Anterior cingulate cortex (tissue), 58 donors: ENCODE data around the gene GPC6.
"Not testable (repeated sequence)": the region's sequence is repeated elsewhere in the genome, so short reads cannot be mapped to it uniquely, and the experiment has no call there.

Experiments used
- DNase-seq, 58 donors: peaks; one replicate each; lab custom pipeline; 2025; lab: John Stamatoyannopoulos, UW

Gene GPC6

DNA sequence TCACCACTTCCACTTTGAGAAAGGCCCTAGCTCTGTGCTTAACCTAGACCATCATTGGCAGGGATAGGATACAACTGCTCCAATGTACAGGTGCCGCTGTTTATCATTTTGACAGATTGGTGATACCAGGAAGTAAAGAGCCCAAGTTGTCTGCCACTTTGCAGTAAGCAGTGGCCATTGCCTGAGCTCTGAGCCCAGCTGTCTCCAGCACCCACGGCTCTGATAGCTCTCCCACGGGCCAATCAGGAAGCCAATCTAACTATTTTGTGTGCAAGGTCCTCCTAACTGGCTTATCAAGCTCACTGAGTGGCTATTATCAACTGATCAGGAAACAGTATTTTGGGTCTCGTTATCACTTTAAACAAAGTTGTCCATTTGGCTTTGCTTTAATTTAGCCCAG is 1071.7 kb downstream of the GPC6 start:
- no peak for DNase-seq

DNA sequence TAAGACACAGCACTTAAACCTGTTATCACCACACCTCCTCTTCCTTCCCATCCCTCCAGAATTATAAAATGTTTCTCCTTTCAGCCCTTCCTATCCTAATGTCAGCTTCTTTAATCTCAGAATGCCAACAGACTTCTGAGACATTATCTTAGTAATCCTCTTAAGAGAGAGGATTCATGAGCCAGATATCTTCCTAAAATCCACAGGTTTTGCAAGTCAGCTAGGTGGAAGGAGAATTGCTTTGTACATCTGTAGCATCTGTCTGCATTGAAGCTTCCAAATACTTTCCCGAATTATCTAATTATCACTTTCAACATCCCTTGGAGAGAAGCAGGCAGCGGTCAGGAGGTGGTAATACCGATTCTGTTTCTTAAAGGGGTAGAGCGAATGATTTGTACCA is 1073.8 kb downstream of the GPC6 start:
- DNase-seq: no peak

DNA sequence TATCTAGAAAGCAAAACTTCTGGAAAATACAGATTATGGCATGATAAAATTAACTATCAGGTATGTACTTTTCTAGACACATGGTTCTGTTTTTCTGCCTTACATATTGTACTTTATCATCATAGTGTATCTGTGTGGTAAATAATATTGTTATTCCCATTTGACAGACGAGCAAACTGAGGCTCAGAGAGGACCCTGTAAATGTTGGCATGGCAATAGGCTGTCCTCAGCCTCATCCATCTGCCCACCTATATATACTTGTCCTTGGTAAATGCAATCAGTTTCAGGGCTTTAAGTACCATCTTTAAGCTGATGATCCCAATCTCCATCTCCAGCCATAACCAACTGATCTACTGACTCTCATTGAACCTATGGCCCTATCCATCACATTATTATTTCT is 1074.9 kb downstream of the GPC6 start:
- no peak for DNase-seq

DNA sequence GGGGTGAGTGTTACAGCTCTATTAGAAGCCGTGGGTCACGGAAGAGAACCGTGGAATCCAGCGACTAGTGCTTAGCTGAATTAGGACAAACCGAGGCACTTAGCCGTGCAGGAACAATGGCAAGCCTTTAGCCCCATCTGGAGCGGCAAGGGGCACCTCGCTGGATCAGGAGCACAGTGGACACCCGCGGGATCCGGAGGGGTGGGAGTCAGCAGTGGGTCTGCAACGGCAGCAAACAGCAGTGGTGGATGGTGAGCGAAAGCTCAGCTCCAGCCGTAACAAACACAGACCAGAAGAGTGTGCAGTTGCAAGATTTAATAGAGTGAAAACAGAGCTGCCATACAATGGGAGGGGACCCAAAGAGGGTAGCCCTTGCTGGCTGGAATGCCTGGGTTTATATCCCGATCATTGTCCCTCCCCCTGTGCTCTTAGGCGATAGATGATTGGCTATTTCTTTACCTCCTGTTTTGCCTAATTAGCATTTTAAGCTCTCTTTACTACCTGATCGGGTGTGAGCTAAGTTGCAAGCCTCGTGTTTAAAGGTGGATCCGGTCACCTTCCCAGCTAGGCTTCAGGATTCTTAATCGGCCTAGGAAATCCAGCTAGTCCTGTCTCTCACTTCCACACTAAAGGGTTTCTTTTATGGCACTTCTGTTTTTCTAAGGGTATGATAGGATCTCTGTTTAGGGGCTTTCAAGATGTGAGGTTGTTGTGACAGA is 1076.4 kb downstream of the GPC6 start:
- DNase-seq: not testable (repeated sequence)

DNA sequence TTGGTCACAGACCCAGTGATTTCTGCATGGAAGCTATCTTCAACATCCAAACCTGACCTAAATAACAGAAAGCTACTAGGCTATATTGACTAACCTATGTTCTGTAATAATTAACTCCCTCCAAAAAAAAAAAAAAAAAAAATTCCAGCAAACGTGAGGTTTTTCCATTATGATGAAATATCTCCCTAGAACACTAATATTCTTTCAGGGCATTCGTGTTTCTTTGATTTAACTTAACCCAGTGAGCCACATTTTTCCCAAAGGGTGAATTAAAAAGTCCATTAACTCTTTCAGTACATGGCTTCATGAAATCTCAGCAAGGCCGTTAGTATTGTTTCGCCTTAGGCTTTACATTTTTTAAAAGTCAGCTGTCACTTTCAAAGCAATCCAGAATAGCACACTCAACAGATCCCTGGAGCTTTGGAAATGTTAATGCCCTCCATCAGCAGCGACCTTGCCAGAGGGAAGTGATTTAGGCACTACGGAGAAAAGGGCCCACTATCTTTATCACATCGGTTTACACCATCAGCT is 1077.1 kb downstream of the GPC6 start:
- no peak for DNase-seq

DNA sequence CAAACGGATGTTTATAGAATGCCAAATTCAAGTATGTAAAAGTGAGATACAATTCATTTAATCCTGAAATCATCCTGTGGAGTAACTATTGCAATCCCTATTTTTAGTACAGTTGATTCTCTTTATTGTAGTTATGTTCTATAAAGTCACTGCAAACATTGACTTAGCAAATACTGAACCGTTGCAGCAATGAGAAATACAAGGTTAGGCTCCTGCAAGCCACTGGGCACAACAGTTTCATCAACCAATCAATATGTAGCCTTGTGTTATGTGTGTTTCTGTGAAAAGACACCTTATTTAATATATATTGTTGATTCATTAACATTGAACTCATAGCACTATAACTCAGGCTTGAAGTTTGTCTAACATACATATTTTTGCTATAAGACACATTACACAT is 1078.4 kb downstream of the GPC6 start:
- DNase-seq: no peak

DNA sequence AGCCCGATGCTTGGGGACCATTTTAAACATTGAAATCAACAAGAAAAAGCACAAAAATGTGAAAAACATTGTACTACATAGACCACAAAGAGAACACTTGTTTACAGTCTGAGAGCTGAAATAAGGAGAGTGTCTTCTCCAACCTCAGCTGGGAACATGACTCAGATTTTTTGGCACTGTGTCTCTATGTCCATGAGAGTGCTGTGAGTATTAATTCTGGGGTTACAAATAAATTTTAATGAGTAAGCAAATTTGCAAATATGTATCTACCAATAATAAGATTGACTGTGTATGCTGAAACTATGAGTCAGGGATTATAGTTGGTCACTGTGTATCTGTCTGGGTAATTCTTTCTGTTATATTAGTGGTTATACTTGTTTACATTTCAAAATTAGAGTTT is 1078.9 kb downstream of the GPC6 start:
- DNase-seq: no peak

DNA sequence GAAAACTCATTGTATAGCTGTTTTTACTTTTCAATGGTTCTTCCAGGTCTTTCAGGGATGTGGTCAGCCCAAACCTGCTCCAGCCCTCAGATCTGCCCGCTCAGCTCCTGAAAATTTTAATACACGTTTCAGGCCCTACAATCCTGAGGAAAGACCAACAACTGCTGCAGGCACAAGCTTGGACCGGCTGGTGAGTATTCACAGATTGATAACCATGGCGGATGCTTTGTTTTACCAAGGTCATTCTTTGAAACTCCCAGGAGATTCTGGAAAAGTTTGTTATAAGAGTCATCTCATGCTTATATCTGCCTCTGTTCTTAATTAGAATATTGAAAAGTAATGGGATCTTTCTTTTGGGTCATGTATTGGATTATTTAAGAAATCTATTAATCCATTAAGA is 1079.3 kb downstream of the GPC6 start:
- DNase-seq: no peak

DNA sequence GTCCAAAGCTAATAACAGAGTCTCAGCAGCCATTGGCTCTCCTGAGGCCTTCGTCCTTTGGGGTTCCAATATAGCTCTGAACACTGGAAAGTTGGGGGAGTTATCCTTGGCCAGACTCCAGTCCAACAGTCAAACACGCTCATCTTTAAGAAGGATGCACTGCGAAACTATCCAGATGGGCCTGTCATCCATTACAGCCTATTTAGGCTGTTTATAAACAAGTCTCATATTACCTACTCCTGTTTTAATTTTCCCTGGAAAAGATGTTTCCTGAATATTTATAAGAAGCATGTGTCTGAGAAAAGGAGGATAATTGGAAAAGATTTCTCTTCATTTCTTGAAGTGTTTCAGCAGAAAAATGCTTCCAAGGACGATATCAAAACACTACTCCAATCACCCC is 1082.2 kb downstream of the GPC6 start:
- no peak for DNase-seq

DNA sequence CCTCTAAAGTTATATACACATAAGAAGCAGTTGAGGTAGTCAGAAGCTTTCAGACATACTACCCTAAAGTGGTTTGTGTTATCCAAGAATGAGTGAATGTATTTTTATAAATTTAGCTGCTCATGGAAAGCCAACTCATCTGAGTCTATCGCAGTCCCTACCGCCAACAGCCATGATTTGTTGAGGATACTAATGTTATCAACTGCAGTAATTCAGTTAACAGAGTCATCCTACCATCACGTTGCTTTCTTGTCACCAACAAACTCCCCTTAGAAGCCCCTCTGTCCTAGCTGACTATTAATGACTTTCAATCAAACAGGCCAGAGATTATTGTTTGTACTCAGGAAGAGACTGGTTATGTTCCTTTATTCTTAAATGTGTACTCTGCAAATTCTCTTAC is 1083.0 kb downstream of the GPC6 start:
- DNase-seq: no peak

DNA sequence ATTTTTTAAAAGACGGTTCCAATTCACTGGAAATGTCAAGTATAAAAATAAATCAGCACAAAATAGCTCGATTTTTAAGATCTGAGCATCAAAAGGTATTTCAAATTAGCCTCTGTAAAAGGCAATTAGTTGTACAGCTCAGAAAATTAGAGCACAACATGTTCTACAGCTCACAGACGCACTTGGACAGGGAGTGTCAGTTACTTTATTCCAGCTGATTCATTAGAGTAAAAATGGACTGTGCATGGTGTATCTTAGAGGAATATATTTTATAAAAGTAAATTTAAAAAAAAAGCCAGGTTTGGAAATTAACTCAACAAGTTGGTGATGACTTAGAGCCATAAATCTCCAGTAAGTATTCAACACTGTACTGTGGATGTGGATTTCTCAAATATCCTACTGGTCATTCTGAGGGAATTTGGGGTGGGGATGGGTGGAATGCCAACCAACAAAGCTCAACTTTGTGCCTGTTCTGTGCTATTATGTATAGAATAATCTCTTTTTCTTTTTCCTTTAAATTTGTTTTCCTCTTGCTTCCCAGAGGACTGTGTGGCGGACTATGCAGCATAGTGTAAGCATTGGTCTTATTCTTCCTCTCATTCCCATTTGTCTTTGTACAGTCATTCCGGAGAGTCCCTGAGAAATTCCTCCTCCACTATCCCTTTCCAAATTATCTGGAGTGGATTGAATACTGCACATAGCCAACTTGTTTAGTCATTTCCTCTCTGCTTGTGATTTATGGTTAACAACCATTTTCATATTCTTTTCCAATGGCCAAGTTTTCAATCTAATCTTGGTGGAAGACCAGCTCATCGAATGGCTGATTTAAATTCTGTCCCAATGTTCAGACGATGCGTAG is 1083.6 kb downstream of the GPC6 start:
- DNase-seq: no peak

DNA sequence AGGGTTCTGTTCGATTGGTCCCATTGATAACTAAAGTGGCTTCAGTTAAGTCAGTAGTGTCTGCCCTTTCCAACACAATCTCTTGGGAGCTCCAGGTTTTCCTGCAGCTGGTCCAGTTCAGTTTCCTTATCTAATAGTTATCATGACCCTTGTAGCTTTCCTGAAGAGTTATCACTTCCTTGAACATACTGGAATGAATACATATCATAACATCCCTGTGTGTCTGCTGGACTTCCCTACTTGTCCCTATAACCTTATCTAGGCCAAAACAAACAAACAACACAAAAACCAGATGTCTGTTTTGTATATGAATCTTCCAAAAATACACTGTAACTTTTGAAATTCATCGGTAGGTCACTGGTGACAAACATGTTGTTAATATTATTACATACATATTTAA is 1085.3 kb downstream of the GPC6 start:
- no peak for DNase-seq

DNA sequence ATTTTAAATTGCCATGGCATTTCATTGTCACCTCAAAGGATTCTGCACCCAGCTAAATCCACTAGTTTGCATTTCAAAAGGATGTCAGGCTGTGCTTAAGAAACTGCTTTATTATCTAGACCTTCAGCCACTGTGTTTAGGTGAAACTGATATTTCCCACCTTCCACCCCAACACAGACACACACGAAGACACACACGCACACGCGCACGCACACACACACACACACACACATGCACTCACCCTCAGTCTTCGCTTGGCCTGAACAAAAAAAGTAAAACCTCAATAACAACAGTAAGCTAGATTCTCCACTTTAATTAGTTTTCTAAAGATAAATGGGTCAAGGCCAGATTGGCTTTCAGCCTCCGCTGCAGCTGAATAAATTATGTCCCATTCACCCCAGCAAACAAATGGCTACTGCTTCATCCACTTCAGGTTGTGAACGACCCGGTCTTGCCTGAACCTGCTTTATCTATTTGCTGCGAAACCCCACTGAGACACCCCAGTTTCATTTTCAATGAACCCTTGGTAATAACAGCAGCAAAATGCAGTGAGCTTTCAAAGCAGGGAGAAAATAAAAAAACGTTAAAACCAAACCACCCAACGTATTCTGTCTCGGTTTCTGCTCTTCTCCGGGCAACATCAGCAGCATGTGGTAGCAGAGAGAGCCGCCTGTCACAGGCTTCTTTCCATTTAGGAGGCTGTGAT is 1086.1 kb downstream of the GPC6 start:
- DNase-seq: peak in 2 of 58 donors; percentile 14 to 21

DNA sequence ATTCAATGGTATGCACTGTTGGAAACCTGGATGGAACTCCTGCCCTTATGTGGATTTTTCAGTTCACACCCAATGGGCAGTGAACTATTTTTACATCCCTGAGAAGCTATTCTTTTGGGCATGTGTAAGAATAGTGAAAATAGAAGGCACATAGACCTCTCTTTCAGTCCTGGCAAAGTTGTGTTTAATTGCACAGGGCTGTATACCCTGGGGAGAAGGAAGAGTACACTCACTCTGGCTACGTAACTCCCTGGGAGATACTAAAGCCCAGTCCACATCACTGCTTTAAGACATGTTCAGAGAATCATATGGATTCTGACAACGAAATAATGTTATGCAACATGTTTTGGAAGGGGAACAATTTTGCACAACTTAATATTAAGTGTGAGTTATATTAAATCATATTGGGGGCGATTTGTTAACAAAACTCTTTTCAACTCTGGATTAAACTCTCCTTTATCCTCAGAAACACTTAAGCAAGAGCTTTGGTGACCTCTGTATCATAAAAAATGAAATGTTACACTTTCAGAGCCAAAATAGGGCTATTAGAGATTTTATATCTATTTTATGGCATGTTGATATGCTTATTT is 1086.8 kb downstream of the GPC6 start:
- no peak for DNase-seq

DNA sequence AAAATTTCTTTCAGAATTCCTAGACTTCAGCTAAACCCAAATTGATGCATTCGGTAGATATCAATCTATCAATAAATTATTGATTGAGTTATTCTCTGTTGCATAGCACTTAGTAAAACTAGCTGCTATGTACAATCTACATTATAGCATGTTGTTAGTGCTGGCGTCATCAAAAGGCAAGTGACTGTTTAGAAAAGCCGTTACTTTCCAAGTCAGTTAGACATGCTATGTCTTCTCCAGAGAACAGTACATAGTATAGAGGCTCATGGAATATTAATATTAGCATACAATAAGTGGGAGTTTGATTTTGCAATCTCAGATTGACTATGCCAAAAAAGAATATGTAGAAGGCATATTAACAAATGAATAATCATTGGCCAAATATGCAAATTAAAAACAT is 1087.3 kb downstream of the GPC6 start:
- DNase-seq: no peak

DNA sequence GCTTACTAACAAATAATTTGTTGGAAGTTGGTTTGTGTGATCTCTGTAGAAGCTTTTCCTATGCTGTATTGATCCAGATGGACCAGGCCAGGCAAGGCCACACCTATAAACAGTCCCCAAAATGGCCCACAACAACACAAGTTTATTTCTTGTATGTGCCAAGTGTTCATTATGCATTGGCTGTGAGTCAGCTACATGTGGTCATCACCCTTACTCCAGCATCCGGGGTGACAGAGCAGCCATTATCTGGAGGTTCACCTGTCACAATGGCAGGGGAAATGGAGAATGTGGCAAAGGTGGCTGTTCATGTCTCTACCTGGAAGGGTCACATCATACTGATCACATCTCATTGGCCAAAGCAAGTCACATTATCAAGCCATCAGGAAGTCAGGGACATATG is 1088.6 kb downstream of the GPC6 start:
- no peak for DNase-seq

DNA sequence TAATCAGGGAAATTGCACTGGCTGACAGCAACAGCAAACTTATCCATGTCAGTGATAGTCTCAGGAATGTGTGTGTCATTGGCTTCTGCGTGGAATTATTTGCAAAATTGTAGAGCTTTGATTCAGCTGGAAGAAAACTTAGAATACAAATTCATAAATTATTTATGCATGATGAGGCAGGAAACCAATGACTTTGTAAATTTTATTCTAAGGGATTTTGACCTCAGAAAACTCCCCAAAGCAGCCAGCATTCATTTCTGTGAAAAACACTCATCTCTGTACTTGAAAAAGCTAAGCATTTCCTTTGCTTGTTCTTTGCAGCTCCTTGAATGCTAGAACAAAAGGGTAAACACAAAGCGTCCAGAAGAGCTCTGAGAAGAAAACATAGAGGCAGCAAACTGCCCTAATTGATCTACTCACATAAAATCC is 1090.5 kb downstream of the GPC6 start:
- no peak for DNase-seq

DNA sequence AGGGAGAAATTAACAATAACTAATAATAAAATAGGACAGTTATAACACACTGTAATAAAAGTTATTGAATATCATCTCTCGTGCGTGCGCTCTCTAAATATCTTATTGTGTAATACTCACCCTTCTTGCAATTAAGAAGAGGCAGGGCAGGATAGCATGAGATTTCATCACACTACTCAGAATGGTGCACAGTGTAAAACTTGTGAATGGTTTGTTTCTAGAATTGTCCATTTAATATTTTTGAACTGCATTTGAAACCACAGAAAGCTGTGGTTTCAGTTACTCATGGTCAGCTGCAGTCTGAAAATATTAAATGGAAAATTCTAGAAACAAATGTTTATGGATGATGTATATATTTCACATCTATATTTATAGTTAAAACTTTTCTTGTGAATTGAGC is 1091.8 kb downstream of the GPC6 start:
- DNase-seq: no peak

DNA sequence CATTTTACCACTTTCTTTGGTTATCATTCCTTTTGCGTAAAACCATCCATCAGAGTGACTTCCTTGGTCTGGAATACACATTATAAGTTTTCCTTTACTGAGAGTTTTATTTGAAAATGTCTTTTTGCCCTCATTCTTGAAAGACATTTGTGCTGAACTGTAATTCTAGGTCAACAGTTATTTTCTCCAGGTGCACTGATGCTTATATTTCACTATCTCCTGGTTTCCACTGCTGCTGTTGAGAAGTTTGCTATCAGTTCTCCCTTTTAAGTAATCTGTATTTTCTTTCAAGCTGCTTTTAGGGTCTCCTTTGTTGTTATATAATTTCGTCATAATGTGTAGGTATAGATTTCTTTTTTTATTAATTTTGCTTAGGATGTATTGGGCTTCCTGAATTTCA is 1092.9 kb downstream of the GPC6 start:
- DNase-seq: no peak

DNA sequence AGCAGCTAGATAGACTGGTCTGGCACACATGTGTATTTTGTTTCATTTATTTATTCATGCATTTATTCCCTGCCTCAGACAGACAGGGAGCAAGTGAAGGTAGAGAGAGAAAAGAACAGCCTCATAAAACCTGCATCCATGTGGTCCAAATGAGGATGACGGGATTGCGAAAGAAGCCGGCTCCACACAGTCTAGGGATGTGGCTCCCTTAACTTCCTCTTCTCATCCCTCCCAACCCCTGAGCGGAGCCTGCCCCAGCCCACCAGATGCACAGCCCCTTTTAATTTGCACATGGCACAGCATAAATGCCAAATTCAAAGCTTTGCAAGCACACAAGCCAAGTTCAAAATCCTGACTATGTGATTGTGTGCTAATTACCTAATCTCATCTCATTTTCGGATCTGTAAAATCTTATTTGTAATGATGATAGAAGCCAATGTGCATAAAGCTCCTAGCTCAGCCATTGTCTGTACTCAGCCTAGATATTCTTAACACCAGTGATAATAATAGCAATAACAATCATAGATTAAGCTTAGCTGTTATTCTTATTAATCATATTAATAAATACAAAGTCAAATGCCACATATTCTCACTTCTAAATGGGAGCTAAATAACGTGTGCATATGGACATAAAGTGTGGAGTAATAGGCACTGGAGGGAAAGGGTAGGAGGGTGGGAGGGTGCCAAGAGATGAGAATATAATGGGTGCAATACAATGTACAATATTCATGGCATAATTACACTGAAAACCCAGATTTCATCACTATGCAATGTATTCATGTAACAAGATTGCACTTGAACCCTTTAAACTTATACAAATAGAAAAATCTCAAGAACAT is 1096.5 kb downstream of the GPC6 start:
- no peak for DNase-seq
